GM18519 (cell line): ENCODE data around the gene VSTM4.

Experiments
- ATAC-seq: cut with Tn5 transposase; IDR thresholded peaks from one replicate; pipeline ENCODE4 v1.9.1; 2021; ENCODE audit warnings: mild to moderate bottlenecking, moderate library complexity; ENCODE audit not compliant: unreplicated experiment, low FRiP score

VSTM4 gene

GRCh38 chr10:49012603-49013002 lies 102.7 kb downstream of the VSTM4 start:
- no peak for ATAC-seq

GRCh38 chr10:49011756-49012155 lies 103.6 kb downstream of the VSTM4 start:
- ATAC-seq, result no peak

- no peak for ATAC-seq
Measured at GRCh38 chr10:49010865-49011264, 104.5 kb downstream of the VSTM4 start.

GRCh38 chr10:49010295-49010694 lies 105.0 kb downstream of the VSTM4 start:
- no peak for ATAC-seq

GRCh38 chr10:49009199-49009979 lies 105.9 kb downstream of the VSTM4 start:
- no peak for ATAC-seq

GRCh38 chr10:49008505-49009198 lies 106.7 kb downstream of the VSTM4 start:
- ATAC-seq, result no peak

GRCh38 chr10:49008091-49008490 lies 107.2 kb downstream of the VSTM4 start:
- ATAC-seq, result no peak

- no peak for ATAC-seq
Measured at GRCh38 chr10:49007129-49007528, 108.2 kb downstream of the VSTM4 start.

GRCh38 chr10:49005270-49005669 lies 110.1 kb downstream of the VSTM4 start:
- ATAC-seq, result no peak

- no peak for ATAC-seq
Measured at GRCh38 chr10:49001870-49002672, 113.3 kb downstream of the VSTM4 start.

- ATAC-seq, result no peak
Measured at GRCh38 chr10:49001402-49001801, 113.9 kb downstream of the VSTM4 start.

- ATAC-seq, result no peak
Measured at GRCh38 chr10:49000437-49001398, 114.6 kb downstream of the VSTM4 start.

- ATAC-seq, result no peak
Measured at GRCh38 chr10:48999346-48999745, 116.0 kb downstream of the VSTM4 start.

- ATAC-seq, result no peak
Measured at GRCh38 chr10:48996329-48996728, 119.0 kb downstream of the VSTM4 start.

- ATAC-seq, result no peak
Measured at GRCh38 chr10:48993627-48994026, 121.7 kb downstream of the VSTM4 start.

GRCh38 chr10:48990226-48990625 lies 125.1 kb downstream of the VSTM4 start:
- ATAC-seq, result no peak

GRCh38 chr10:48985621-48986158 lies 129.6 kb downstream of the VSTM4 start:
- ATAC-seq, result no peak

- no peak for ATAC-seq
Measured at GRCh38 chr10:48983648-48984351, 131.5 kb downstream of the VSTM4 start.

GRCh38 chr10:48982584-48982983 lies 132.7 kb downstream of the VSTM4 start:
- no peak for ATAC-seq
